Left lung (tissue), 10 donors: Measurements from ENCODE around the gene CLNK. TPM values are rescaled to one million over a fixed set of nuclear protein-coding genes. Genes with fewer than 3 reads are reported as not detected.

ENCODE experiments used
- ATAC-seq: fragments of 200-7000 bp; cut with Tn5 transposase; one replicate; pipeline ENCODE4 v1.9.1; 2020; ENCODE audit warnings: moderate library complexity
- DNase-seq, 4 donors: peaks; one replicate each; pipeline ENCODE4 v3.0.0-alpha.2; 2013 to 2020
- H3K27ac ChIP-seq, 2 donors: fragments of 200-600 bp; sonication (generic) in 1 of 2; one replicate each; pipeline versions ENCODE4 v1.5.0 to v1.8.0; 2020 to 2021
- H3K27me3 ChIP-seq, 2 donors: fragments of 200-600 bp; sonication (generic) in 1 of 2; one replicate each; pipeline versions ENCODE4 v1.5.0 to v1.8.0; 2020 to 2021
- H3K36me3 ChIP-seq, 2 donors: fragments of 200-600 bp; sonication (generic) in 1 of 2; one replicate each; pipeline versions ENCODE4 v1.5.0 to v1.8.0; 2020 to 2021
- H3K4me1 ChIP-seq, 2 donors: fragments of 200-600 bp; one replicate each; pipeline ENCODE4 v1.8.0; 2021
- H3K4me3 ChIP-seq, 2 donors: fragments of 200-600 bp; sonication (generic) in 1 of 2; one replicate each; pipeline versions ENCODE4 v1.5.0 to v1.8.0; 2020 to 2021; ENCODE audit warnings: mild to moderate bottlenecking in 1 of 2
- H3K9me3 ChIP-seq, 2 donors: fragments of 200-600 bp; sonication (generic) in 1 of 2; one replicate each; pipeline versions ENCODE4 v1.5.0 to v1.8.0; 2020 to 2021
- intact Hi-C, 2 donors: fragments of 100-400 bp; cut with DNase I; formaldehyde crosslinking; loops; one replicate each; pipeline versions ENCODE4 v1.11.2 to v1.14.2; 2022
- polyA plus RNA-seq, 6 donors: library from polyadenylated mRNA; unstranded; fragments of 120-200 nt; gene quantifications; one replicate each; pipeline ENCODE4 v1.2.1, GENCODE V29; 2013; ENCODE audit not compliant: insufficient read length in 6 of 6
- total RNA-seq, 2 donors: library from RNA; stranded (reverse); fragmentation: NEBNext Ultra II Directional; extraction: Animal tissue kit (Norgen Biotek cat#: 25700); gene quantifications; one replicate each; pipeline ENCODE4 v1.2.1, GENCODE V29; 2021
- TF ChIP-seq, protein P1 (sequence below), 2 donors: fragments of 200-600 bp; sonication (generic) in 1 of 2; IDR thresholded peaks; one replicate each; pipeline versions ENCODE4 v1.5.0 to v1.8.0; 2021; ENCODE audit warnings: antibody characterized with exemption in 2 of 2
- donor health status: DM: no; HTN: yes; CAD: no.
- donor health status: DM: no; HTN: no; CAD: no.

The CLNK gene
- total and polyA plus RNA-seq, 8 donors: 0.13 to 0.61 (median 0.31) TPM

GRCh38 chr4:10593130-10593529 lies 91.4 kb downstream of the CLNK start:
- no peaks in the 10 kb centered on the region for H3K27me3 ChIP-seq
- intact Hi-C loops: no loop called here
- ATAC-seq (no peak), DNase-seq (no peak)
- H3K36me3 ChIP-seq: no peaks in the 10 kb centered on the region
- no peak overlapping the region for H3K4me3 ChIP-seq
- no peaks in the 10 kb centered on the region for H3K4me1 ChIP-seq
- no peaks in the 10 kb centered on the region for H3K9me3 ChIP-seq
- TF ChIP-seq, protein P1, sequence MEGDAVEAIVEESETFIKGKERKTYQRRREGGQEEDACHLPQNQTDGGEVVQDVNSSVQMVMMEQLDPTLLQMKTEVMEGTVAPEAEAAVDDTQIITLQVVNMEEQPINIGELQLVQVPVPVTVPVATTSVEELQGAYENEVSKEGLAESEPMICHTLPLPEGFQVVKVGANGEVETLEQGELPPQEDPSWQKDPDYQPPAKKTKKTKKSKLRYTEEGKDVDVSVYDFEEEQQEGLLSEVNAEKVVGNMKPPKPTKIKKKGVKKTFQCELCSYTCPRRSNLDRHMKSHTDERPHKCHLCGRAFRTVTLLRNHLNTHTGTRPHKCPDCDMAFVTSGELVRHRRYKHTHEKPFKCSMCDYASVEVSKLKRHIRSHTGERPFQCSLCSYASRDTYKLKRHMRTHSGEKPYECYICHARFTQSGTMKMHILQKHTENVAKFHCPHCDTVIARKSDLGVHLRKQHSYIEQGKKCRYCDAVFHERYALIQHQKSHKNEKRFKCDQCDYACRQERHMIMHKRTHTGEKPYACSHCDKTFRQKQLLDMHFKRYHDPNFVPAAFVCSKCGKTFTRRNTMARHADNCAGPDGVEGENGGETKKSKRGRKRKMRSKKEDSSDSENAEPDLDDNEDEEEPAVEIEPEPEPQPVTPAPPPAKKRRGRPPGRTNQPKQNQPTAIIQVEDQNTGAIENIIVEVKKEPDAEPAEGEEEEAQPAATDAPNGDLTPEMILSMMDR (IDR thresholded peaks at IDR 0.05): no peak
- H3K27ac ChIP-seq: no peak overlapping the region

- Histone ChIP-seq H3K27ac (no peak overlapping the region), H3K27me3 (no peaks in the 10 kb centered on the region), H3K4me1 (no peaks in the 10 kb centered on the region), H3K4me3 (no peak overlapping the region), H3K36me3 (no peaks in the 10 kb centered on the region), H3K9me3 (no peaks in the 10 kb centered on the region)
- TF ChIP-seq, protein P1 (IDR thresholded peaks at IDR 0.05): no peak
- intact Hi-C loops: no loop called here
- ATAC-seq (no peak), DNase-seq (no peak)
Measured at GRCh38 chr4:10590896-10591295, 93.7 kb downstream of the CLNK start.

DNA sequence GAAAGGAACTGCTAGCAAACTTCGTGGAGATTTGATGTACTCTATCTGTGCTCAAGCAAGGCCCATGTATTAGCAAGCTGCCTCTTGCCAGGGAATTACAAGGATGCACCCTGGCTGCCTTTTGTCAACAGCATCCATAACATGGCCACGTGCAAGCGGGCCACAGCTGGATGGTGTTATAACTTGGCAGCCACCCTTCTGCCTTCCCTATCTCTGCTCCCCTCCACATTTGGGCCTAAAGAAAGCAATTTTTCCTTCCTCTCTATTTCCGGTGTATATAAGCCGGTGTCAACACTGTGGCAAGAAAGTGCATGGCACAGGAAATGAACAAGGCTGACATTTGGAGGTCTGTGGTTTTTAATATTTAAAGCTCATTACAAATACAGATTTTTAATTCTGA lies 94.8 kb downstream of the CLNK start:
- H3K4me3 ChIP-seq: no peak overlapping the region
- no peak for DNase-seq
- no peak overlapping the region for H3K27ac ChIP-seq
- TF ChIP-seq, protein P1 (IDR thresholded peaks at IDR 0.05): no peak
- intact Hi-C loops: no loop called here
- ATAC-seq: no peak
- peaks cover 0 to under 1% of the 10 kb centered on the region in 2 donors for H3K4me1 ChIP-seq
- no peaks in the 10 kb centered on the region for H3K9me3 ChIP-seq
- H3K36me3 ChIP-seq: no peaks in the 10 kb centered on the region
- H3K27me3 ChIP-seq: no peaks in the 10 kb centered on the region

DNA sequence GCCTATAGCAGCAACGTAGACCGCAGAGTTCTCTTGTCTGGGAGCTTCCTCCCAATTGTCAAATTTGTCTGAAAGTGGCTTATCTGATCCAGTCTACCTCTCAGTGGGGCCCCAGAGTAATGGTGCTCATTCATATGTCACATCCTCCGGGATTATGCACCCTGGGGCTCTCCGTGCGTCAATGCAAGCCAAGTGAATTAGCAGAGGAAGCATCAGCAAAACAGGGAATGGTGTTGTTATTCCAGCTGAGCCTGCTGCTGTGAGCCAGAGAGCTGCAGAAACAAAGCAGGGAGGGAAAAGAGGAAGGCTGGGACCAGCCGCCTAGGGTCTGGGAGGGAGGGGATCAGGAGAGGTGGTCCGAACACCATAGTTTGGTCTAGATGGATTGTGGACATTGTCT lies 95.2 kb downstream of the CLNK start:
- no peaks in the 10 kb centered on the region for H3K36me3 ChIP-seq
- TF ChIP-seq, protein P1 (IDR thresholded peaks at IDR 0.05): no peak
- no peak overlapping the region for H3K27ac ChIP-seq
- ATAC-seq (no peak), DNase-seq (no peak)
- intact Hi-C loops: no loop called here
- H3K4me3 ChIP-seq: no peak overlapping the region
- no peaks in the 10 kb centered on the region for H3K27me3 ChIP-seq
- peaks cover 0 to 5% of the 10 kb centered on the region in 2 donors for H3K4me1 ChIP-seq
- H3K9me3 ChIP-seq: no peaks in the 10 kb centered on the region

DNA sequence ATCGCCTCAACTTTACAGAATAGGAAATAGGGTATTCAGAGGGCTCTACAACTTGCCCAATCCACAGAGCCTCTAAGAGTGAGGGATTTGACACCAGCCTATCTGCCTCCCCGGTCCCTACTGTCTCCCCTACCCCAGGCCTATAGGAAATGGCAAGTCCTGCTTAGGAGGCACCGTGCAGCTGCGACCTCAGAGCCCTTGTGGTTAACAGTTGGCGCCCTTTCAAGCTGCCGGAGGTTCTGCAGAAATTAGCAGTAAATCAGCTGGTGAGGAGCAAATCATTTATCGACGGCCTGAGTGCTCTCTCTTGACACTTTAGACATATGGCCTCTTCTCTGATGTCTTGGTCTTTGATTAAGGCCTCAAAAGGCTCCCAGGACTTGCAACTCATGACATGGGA lies 96.9 kb downstream of the CLNK start:
- Histone ChIP-seq H3K27me3 (no peaks in the 10 kb centered on the region), H3K27ac (no peak overlapping the region), H3K4me3 (no peak overlapping the region), H3K36me3 (no peaks in the 10 kb centered on the region), H3K4me1 (peaks cover 0 to 15% of the 10 kb centered on the region in 2 donors), H3K9me3 (no peaks in the 10 kb centered on the region)
- TF ChIP-seq, protein P1 (IDR thresholded peaks at IDR 0.05): no peak
- DNase-seq (no peak), ATAC-seq (no peak)
- intact Hi-C loops: no loop called here
